Stimulated activated naive CD8-positive, alpha-beta T cell treated with anti-CD3 and anti-CD28 coated beads, Interleukin-15, Interleukin-2, amounts not matched to agents 100 U/mL and 50 U/mL, for 24 hours (primary cell): ENCODE data around the gene CCNDBP1.

Source experiments
- ATAC-seq: fragments of 150-1000 bp; cut with Tn5 transposase; one replicate; pipeline ENCODE4 v1.10.0; 2021
- DNase-seq: peaks from one replicate; pipeline ENCODE4 v3.0.0; 2021

CCNDBP1 gene

GRCh38 chr15:43246261-43246774 is 61.1 kb downstream of the CCNDBP1 start:
- DNase-seq (no peak), ATAC-seq (no peak)
